ENCODE results near the gene DISC1. TPM values are rescaled to one million over a fixed set of nuclear protein-coding genes. Genes with fewer than 3 reads are reported as not detected.
A peak's percentile ranks its signal among the peaks of the same experiment; 100 is the strongest.

The DISC1 gene
- total RNA-seq, 1 experiment from 2014 or later = 0.36 TPM

DNA sequence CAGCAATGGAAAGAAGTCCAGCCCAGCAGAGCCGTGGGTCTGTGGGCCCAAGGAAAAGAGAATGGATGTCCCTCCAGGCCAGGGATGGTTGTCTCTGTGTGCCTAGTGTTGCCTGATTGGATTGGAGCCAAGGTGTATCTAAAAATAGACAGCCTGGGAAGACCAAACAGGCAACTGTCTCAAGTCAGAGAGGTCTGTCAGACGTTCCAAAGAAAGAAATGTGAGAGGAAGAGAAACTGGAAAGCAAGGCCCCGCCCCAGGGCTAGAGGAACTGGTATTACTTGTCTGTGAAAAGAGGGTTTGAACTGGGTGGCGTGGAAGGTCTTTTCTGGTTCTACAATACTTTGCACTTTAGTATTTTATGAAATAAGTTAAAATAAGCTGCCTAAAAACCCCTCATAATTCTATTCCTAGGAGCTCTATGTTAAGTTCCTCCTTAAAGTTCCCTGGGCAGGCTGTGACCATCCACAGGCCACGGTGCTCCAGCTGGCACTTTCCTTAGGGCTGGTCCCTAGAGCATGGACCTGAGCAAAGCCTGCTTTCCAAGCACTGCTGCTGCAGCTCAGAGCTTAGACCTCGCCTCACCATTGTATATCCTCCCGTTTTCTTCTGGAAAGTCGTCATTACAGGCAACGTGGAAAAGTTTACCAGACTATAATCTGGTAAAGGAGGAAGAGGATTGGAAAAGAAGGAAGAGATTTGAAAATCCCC is 151.6 kb downstream of the DISC1 start:
- intact Hi-C loops (cut with micrococcal nuclease; ENCODE audit: unreplicated experiment) = no loop called here
- Histone ChIP-seq H3K4me3 (ENCODE audit: low read depth in 2 of 2, low read length in 2 of 2) (no peak overlapping the region), H3K27me3 (ENCODE audit: control insufficient read depth, insufficient read depth, low read length) (no peaks in the 10 kb centered on the region), H3K4me1 (ENCODE audit: control insufficient read depth, insufficient read depth, low read length) (no peaks in the 10 kb centered on the region), H3K9me3 (ENCODE audit: control insufficient read depth, insufficient read depth, low read depth, low read length) (no peaks in the 10 kb centered on the region), H3K27ac (ENCODE audit: low read length) (no peak overlapping the region), H3K36me3 (ENCODE audit: control insufficient read depth, insufficient read depth, low read length) (no peaks in the 10 kb centered on the region)
- in situ Hi-C loops (cut with HindIII; ENCODE audit: low pct_unique_long_range_greater_than_20kb, low sequenced_read_pairs) = no loop called here
- no TSS peak for BruUV-seq (replicated peaks)
- TF ChIP-seq, protein P1, sequence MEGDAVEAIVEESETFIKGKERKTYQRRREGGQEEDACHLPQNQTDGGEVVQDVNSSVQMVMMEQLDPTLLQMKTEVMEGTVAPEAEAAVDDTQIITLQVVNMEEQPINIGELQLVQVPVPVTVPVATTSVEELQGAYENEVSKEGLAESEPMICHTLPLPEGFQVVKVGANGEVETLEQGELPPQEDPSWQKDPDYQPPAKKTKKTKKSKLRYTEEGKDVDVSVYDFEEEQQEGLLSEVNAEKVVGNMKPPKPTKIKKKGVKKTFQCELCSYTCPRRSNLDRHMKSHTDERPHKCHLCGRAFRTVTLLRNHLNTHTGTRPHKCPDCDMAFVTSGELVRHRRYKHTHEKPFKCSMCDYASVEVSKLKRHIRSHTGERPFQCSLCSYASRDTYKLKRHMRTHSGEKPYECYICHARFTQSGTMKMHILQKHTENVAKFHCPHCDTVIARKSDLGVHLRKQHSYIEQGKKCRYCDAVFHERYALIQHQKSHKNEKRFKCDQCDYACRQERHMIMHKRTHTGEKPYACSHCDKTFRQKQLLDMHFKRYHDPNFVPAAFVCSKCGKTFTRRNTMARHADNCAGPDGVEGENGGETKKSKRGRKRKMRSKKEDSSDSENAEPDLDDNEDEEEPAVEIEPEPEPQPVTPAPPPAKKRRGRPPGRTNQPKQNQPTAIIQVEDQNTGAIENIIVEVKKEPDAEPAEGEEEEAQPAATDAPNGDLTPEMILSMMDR (IDR thresholded peaks at IDR 0.05) = no peak
- TF ChIP-seq, protein P2, sequence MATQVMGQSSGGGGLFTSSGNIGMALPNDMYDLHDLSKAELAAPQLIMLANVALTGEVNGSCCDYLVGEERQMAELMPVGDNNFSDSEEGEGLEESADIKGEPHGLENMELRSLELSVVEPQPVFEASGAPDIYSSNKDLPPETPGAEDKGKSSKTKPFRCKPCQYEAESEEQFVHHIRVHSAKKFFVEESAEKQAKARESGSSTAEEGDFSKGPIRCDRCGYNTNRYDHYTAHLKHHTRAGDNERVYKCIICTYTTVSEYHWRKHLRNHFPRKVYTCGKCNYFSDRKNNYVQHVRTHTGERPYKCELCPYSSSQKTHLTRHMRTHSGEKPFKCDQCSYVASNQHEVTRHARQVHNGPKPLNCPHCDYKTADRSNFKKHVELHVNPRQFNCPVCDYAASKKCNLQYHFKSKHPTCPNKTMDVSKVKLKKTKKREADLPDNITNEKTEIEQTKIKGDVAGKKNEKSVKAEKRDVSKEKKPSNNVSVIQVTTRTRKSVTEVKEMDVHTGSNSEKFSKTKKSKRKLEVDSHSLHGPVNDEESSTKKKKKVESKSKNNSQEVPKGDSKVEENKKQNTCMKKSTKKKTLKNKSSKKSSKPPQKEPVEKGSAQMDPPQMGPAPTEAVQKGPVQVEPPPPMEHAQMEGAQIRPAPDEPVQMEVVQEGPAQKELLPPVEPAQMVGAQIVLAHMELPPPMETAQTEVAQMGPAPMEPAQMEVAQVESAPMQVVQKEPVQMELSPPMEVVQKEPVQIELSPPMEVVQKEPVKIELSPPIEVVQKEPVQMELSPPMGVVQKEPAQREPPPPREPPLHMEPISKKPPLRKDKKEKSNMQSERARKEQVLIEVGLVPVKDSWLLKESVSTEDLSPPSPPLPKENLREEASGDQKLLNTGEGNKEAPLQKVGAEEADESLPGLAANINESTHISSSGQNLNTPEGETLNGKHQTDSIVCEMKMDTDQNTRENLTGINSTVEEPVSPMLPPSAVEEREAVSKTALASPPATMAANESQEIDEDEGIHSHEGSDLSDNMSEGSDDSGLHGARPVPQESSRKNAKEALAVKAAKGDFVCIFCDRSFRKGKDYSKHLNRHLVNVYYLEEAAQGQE (IDR thresholded peaks at IDR 0.05; ENCODE audit: insufficient read depth in 1 of 2, low read depth in 2 of 2, low read length in 1 of 2) = no peak
- DNase-seq (ENCODE audit: low read depth, low spot score) = no peak
- ChIA-PET CTCF (no interaction called here), POLR2A (no interaction called here)
- ATAC-seq = 0 out of 2 replicates have a peak, but pooled peaks have one; percentile 58

DNA sequence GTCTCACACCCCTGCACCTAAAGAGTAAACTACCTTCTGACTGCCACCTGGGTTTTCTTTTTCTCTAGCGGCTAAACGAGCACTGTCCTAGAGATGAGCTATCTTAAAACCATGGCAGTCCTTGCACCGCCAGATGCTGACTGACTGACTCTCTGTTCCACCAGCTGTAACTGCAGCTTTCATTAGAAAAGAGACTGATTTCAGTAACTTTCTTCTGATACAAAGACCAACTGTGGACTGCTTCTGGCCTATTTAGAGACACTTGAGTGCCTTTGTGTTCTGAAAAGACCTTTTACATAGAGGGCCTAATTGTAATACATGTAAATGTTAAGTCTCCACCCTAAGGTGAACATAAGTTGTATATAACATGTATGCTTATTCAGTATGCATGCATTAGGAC is 152.5 kb downstream of the DISC1 start:
- TF ChIP-seq TCF7L2 (IDR thresholded peaks at IDR 0.05; ENCODE audit: low read depth, low read length) (no peak), SIN3A (IDR thresholded peaks at IDR 0.05; ENCODE audit: borderline replicate concordance, insufficient read depth, low read depth, low read length) (no peak), POLR2AphosphoS5 (IDR thresholded peaks at IDR 0.05; ENCODE audit: low read depth, low read length) (no peak)
- TF ChIP-seq, protein P1 (IDR thresholded peaks at IDR 0.05) = no peak
- TF ChIP-seq, protein P2 (IDR thresholded peaks at IDR 0.05; ENCODE audit: insufficient read depth in 1 of 2, low read depth in 2 of 2, low read length in 1 of 2) = no peak
- DNase-seq (ENCODE audit: low read depth, low spot score) (no peak), ATAC-seq (no peak)
- Histone ChIP-seq H3K4me3 (ENCODE audit: low read depth in 2 of 2, low read length in 2 of 2) (no peak overlapping the region), H3K36me3 (ENCODE audit: control insufficient read depth, insufficient read depth, low read length) (no peaks in the 10 kb centered on the region), H3K27me3 (ENCODE audit: control insufficient read depth, insufficient read depth, low read length) (no peaks in the 10 kb centered on the region), H3K9me3 (ENCODE audit: control insufficient read depth, insufficient read depth, low read depth, low read length) (no peaks in the 10 kb centered on the region), H3K27ac (ENCODE audit: low read length) (no peak overlapping the region), H3K4me1 (ENCODE audit: control insufficient read depth, insufficient read depth, low read length) (no peaks in the 10 kb centered on the region)
- BruUV-seq (replicated peaks) = no TSS peak
- ChIA-PET CTCF (no interaction called here), POLR2A (interaction anchor here (0.9 kb wide), 1 partner anchor 39 kb away, joined by 3 read pairs; no protein-coding TSS in a partner anchor)
- in situ Hi-C loops (cut with HindIII; ENCODE audit: low pct_unique_long_range_greater_than_20kb, low sequenced_read_pairs) = no loop called here
- intact Hi-C loops (cut with micrococcal nuclease; ENCODE audit: unreplicated experiment) = no loop called here
